Choroid plexus epithelial cell (primary cell): ENCODE data around the gene MBTPS2.
"Not testable (repeated sequence)": the region's sequence is repeated elsewhere in the genome, so short reads cannot be mapped to it uniquely, and the experiment has no call there.

ENCODE experiments used
- DNase-seq: peaks from one replicate; pipeline ENCODE4 v3.0.0-alpha.2; 2010; ENCODE audit warnings: low read depth
- H3K4me3 ChIP-seq: 2 replicates; pipeline ENCODE4 v1.5.1; 2011; ENCODE audit warnings: low read depth, mild to moderate bottlenecking, control low read depth, low read length, moderate library complexity
- CTCF ChIP-seq: conservative IDR thresholded peaks from 2 replicates; pipeline ENCODE4 v1.5.1; 2011; ENCODE audit warnings: low read depth, mild to moderate bottlenecking, control low read depth, inconsistent platforms, low read length, moderate library complexity

Gene MBTPS2

GRCh38 chrX:21811832-21812231 is 27.6 kb upstream of the MBTPS2 start:
- H3K4me3 ChIP-seq = no peak overlapping the region
- TF ChIP-seq CTCF = no peak
- no peak for DNase-seq

GRCh38 chrX:21812628-21813027 is 26.8 kb upstream of the MBTPS2 start:
- no peak overlapping the region for H3K4me3 ChIP-seq
- DNase-seq = no peak
- TF ChIP-seq CTCF = no peak

GRCh38 chrX:21813612-21814368 is 25.6 kb upstream of the MBTPS2 start:
- TF ChIP-seq CTCF = no peak
- no peak for DNase-seq

GRCh38 chrX:21816136-21816535 is 23.3 kb upstream of the MBTPS2 start:
- DNase-seq = no peak
- no peak overlapping the region for H3K4me3 ChIP-seq
- no peak for TF ChIP-seq CTCF

More at GRCh38 chrX:21813612-21814368, 25.6 kb upstream of the MBTPS2 start:
- H3K4me3 ChIP-seq = no peak overlapping the region

DNA sequence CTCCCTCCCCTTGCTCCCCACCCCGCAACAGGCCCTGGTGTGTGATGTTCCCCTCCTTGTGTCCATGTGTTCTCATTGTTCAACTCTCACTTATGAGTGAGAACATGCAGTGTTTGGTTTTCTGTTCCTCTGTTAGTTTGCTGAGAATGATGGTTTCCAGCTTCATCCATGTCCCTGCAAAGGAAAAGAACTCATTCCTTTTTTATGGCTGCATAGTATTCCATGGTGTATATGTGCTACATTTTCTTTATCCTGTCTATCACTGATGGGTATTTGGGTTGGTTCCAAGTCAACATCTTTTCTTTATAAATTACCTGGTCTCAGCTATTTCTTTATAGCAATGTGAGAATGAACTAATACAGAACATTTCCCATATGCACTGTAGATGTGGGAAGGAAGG is 19.2 kb upstream of the MBTPS2 start:
- not testable (repeated sequence) for DNase-seq, H3K4me3 ChIP-seq

- no peak overlapping the region for H3K4me3 ChIP-seq
- no peak for DNase-seq
- TF ChIP-seq CTCF = no peak
These were observed 17.5 kb upstream of the MBTPS2 start for GRCh38 chrX:21821875-21822274.

DNA sequence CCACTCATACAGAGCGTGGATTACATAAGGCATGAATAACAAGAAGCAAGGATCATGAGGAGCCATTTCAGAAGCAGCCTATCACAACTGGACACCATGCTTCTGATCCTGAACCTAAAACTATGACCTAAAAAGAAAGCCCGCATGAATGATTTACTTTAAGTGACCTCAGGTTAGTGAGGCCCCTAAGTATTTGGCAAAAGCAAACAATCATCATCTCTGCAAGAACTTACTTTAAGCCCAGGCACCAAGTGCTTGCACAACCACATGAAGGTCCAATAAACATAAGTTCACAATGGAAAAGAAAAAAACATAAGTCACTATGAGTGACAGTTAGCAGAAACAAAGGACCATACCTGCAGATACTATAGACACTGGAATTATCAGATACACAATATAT is 7.9 kb upstream of the MBTPS2 start:
- TF ChIP-seq CTCF = no peak
- no peak overlapping the region for H3K4me3 ChIP-seq
- peak; percentile 40 for DNase-seq
